ENCODE results near the gene COG1. TPM values are rescaled to one million over a fixed set of nuclear protein-coding genes. Genes with fewer than 3 reads are reported as not detected.

The COG1 gene
- total and polyA plus RNA-seq, 9 of the 15 experiments (the other 6 are each of a cell fraction or from before 2014, with no cell fraction given): 9.5 to 26.8 (median 12.9) TPM

GRCh38 chr17:73234736-73235135 is 41.9 kb downstream of the COG1 start:
- ChIA-PET POLR2A (interaction anchor here (0.7 to 0.8 kb wide), 2 partner anchors 39 to 47 kb away, joined by 3 to 4 read pairs; no protein-coding TSS in a partner anchor), CTCF (ENCODE audit: low intra/inter-chr PET ratio) (no interaction called here)
- no peaks in the 10 kb centered on the region for H3K27me3 ChIP-seq (ENCODE audit: control insufficient read depth in 2 of 2, insufficient read depth in 2 of 2, low read length in 2 of 2)
- H3K9me3 ChIP-seq (replicated peaks; ENCODE audit: control insufficient read depth, insufficient read depth, low read depth, low read length): no peaks in the 10 kb centered on the region
- H3K9me1 ChIP-seq (ENCODE audit: control insufficient read depth, insufficient read depth, low read length): no peaks in the 10 kb centered on the region
- H3K27ac ChIP-seq (ENCODE audit: extremely low read depth, low read depth, low read length): no peak overlapping the region
- H2AFZ ChIP-seq (ENCODE audit: low read depth, low read length): no peak overlapping the region
- no peak for FAIRE-seq
- H3K4me1 ChIP-seq (replicated peaks in 1 of 2; ENCODE audit: control insufficient read depth in 2 of 2, insufficient read depth in 2 of 2, low read length in 2 of 2): peaks cover 11 to 19% of the 10 kb centered on the region in 2 experiments; a peak in 4 of 5 replicates
- ATAC-seq: no peak
- 84% methylated on average over 10 of the region's 10 CpGs for WGBS (ENCODE audit: insufficient coverage, low coverage, missing lambda C conversion rate)
- no peak overlapping the region for H3K4me2 ChIP-seq (ENCODE audit: insufficient read depth, low read length)
- intact Hi-C loops (cut with micrococcal nuclease): no loop called here
- peaks cover 65% of the 10 kb centered on the region for H3K79me2 ChIP-seq (ENCODE audit: control insufficient read depth, insufficient read depth, low read length)
- H3K9ac ChIP-seq (ENCODE audit: insufficient read depth in 1 of 2, low read depth in 2 of 2, low read length in 2 of 2): no peak overlapping the region
- no TSS peak for BruUV-seq (replicated peaks)
- in situ Hi-C loops (cut with MboI): no loop called here
- H4K20me1 ChIP-seq (replicated peaks; ENCODE audit: control insufficient read depth, insufficient read depth, low read length): peaks cover 5% of the 10 kb centered on the region
- no peak overlapping the region for H3K4me3 ChIP-seq
- peaks cover 46% of the 10 kb centered on the region for H3K36me3 ChIP-seq (ENCODE audit: control insufficient read depth, insufficient read depth, low read length)
- no peak for DNase-seq (ENCODE audit: extremely low read depth in 1 of 4, low spot score in 3 of 4)
- no peak for TF ChIP-seq GATAD2B (IDR thresholded peaks at IDR 0.05; ENCODE audit: borderline replicate concordance)
- TF ChIP-seq, protein P1, sequence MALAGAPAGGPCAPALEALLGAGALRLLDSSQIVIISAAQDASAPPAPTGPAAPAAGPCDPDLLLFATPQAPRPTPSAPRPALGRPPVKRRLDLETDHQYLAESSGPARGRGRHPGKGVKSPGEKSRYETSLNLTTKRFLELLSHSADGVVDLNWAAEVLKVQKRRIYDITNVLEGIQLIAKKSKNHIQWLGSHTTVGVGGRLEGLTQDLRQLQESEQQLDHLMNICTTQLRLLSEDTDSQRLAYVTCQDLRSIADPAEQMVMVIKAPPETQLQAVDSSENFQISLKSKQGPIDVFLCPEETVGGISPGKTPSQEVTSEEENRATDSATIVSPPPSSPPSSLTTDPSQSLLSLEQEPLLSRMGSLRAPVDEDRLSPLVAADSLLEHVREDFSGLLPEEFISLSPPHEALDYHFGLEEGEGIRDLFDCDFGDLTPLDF (CRISPR knock-in tag; IDR thresholded peaks at IDR 0.05): no peak
- no peak for TF ChIP-seq RBM34 (IDR thresholded peaks at IDR 0.05; ENCODE audit: borderline replicate concordance, insufficient read depth, low read length)
- TF ChIP-seq MCM7 (IDR thresholded peaks at IDR 0.05): no peak
- no peak for TF ChIP-seq ZFP30 (CRISPR knock-in tag; IDR thresholded peaks at IDR 0.05; ENCODE audit: borderline replicate concordance)
- TF ChIP-seq MGA (IDR thresholded peaks at IDR 0.05): no peak
- no peak for TF ChIP-seq TAF7 (tag; IDR thresholded peaks at IDR 0.05)
- TF ChIP-seq ZFP91 (CRISPR knock-in tag; IDR thresholded peaks at IDR 0.05): no peak
- TF ChIP-seq ZFX (CRISPR knock-in tag; IDR thresholded peaks at IDR 0.05): no peak

Measured in K562 (cell line).